ENCODE data around the gene USH2A.

- TF ChIP-seq POLR2A (IDR thresholded peaks at IDR 0.05; ENCODE audit: low read depth, low read length) (no peak), TAF1 (IDR thresholded peaks at IDR 0.05; ENCODE audit: borderline replicate concordance, low read depth, low read length) (no peak), POLR2AphosphoS5 (IDR thresholded peaks at IDR 0.05; ENCODE audit: low read depth, low read length) (no peak)
Observed at GRCh38 chr1:216055004-216055403, 368.2 kb downstream of the USH2A start.
